GM12878 (cell line): Measurements from ENCODE around the gene TTC4. TPM values are rescaled to one million over a fixed set of nuclear protein-coding genes. Genes with fewer than 3 reads are reported as not detected.

Experiments
- ATAC-seq: fragments of 200-7000 bp; cut with Tn5 transposase; 3 replicates; pipeline ENCODE4 v1.9.1; 2020; ENCODE audit warnings: mild to moderate bottlenecking, moderate library complexity
- BruUV-seq: library from RNA; stranded (reverse); fragments of 400-500 nt; replicated peaks from 2 replicates; lab custom pipeline; 2021; lab: Mats Ljungman, UMichigan
- CTCF ChIA-PET: fragments of 300-600 bp; sonication (Branson Sonifier 250); formaldehyde crosslinking; extraction: SDS; loops from one replicate; lab custom pipeline; 2021; ENCODE audit warnings: inconsistent platforms; lab: Yijun Ruan, JAX
- POLR2A ChIA-PET: fragments of 350-600 bp; formaldehyde crosslinking; extraction: SDS; loops from one replicate; lab custom pipeline; 2021; ENCODE audit warnings: inconsistent platforms; lab: Charles Lee
- RAD21 ChIA-PET: fragments of 300-600 bp; sonication (Branson Sonifier 250); formaldehyde crosslinking; loops from one replicate; lab custom pipeline; 2023; ENCODE audit warnings: antibody characterized with exemption; ENCODE audit not compliant: unreplicated experiment; lab: Charles Lee
- SMC1A ChIA-PET: fragments of 300-600 bp; sonication (Branson Sonifier 250); formaldehyde crosslinking; loops from one replicate; lab custom pipeline; 2023; ENCODE audit not compliant: unreplicated experiment, uncharacterized antibody; lab: Charles Lee
- DNase-seq: peaks from one replicate; pipeline ENCODE4 v3.0.0-alpha.2; 2011; ENCODE audit warnings: low read depth, low spot score
- FAIRE-seq: peaks from 3 replicates; lab custom pipeline; 2011; peaks lifted over from hg19 to GRCh38; lab: Jason Lieb, UNC
- H2AFZ ChIP-seq: 2 replicates; pipeline ENCODE4 v1.6.0; 2011; ENCODE audit warnings: low read depth, low read length, control low read depth; ENCODE audit not compliant: control insufficient read depth
- H3K27ac ChIP-seq: 2 replicates; pipeline ENCODE4 v1.5.1; 2011; ENCODE audit warnings: control low read depth; ENCODE audit not compliant: control insufficient read depth, insufficient read depth
- H3K27me3 ChIP-seq, 2 experiments: replicated peaks in 1 of 2; 2 replicates each; pipeline versions ENCODE4 v1.6.0 to v1.6.1; 2011; ENCODE audit warnings: low read length in 1 of 2; ENCODE audit not compliant: control insufficient read depth in 2 of 2, insufficient read depth in 2 of 2
- H3K36me3 ChIP-seq, 2 experiments: 2 replicates each; pipeline ENCODE4 v1.5.1; 2011; ENCODE audit warnings: low read length in 1 of 2; ENCODE audit not compliant: control insufficient read depth in 2 of 2, insufficient read depth in 2 of 2
- H3K4me1 ChIP-seq: 2 replicates; pipeline ENCODE4 v1.6.1; 2011; ENCODE audit warnings: mild to moderate bottlenecking, low read length, moderate library complexity, mixed read lengths; ENCODE audit not compliant: control insufficient read depth, insufficient read depth
- H3K4me2 ChIP-seq: 2 replicates; pipeline ENCODE4 v1.6.0; 2011; ENCODE audit warnings: control low read depth; ENCODE audit not compliant: control insufficient read depth, insufficient read depth
- H3K4me3 ChIP-seq: fragments of 200-600 bp; sonication (generic); 2 replicates; pipeline ENCODE4 v1.5.1; 2016
- H3K79me2 ChIP-seq: 2 replicates; pipeline ENCODE4 v1.6.0; 2011; ENCODE audit warnings: low read length; ENCODE audit not compliant: control insufficient read depth, insufficient read depth
- H3K9ac ChIP-seq: 2 replicates; pipeline ENCODE4 v1.8.0; 2011; ENCODE audit warnings: low read length, control low read depth, mixed read lengths; ENCODE audit not compliant: control insufficient read depth, insufficient read depth
- H3K9me3 ChIP-seq: replicated peaks from 3 replicates; pipeline ENCODE4 v1.5.1; 2011; ENCODE audit warnings: mild to moderate bottlenecking, low read length; ENCODE audit not compliant: control insufficient read depth, insufficient read depth
- H4K20me1 ChIP-seq: 2 replicates; pipeline ENCODE4 v1.6.0; 2011; ENCODE audit not compliant: control insufficient read depth, insufficient read depth
- ASH2L ChIP-seq: fragments of 300-600, 200-600 bp; sonication (generic); IDR thresholded peaks from 2 replicates; pipeline ENCODE4 v1.6.1; 2017; ENCODE audit warnings: low read depth, mild to moderate bottlenecking, borderline replicate concordance
- BACH1 ChIP-seq: fragments of 450-650 bp; IDR thresholded peaks from 2 replicates; pipeline ENCODE4 v1.6.1; 2017; ENCODE audit warnings: mild to moderate bottlenecking, borderline replicate concordance
- BCL11A ChIP-seq: IDR thresholded peaks from 2 replicates; pipeline ENCODE4 v1.6.1; 2011; ENCODE audit warnings: low read depth, low read length
- CEBPZ ChIP-seq: fragments of 150-350 bp; IDR thresholded peaks from 2 replicates; pipeline ENCODE4 v1.6.1; 2016; ENCODE audit warnings: low read depth, low read length
- CHD1 ChIP-seq: IDR thresholded peaks from 2 replicates; pipeline ENCODE4 v1.6.1; 2012; ENCODE audit warnings: low read depth, low read length, improper control_type of control experiment
- DPF2 ChIP-seq: fragments of 450-650 bp; IDR thresholded peaks from 2 replicates; pipeline ENCODE4 v1.6.1; 2017; ENCODE audit warnings: mild to moderate bottlenecking
- GATAD2B ChIP-seq: fragments of 450-650 bp; conservative IDR thresholded peaks from 2 replicates; pipeline ENCODE4 v1.6.1; 2017; ENCODE audit warnings: low read depth, mild to moderate bottlenecking, moderate library complexity
- HDGF ChIP-seq: fragments of 450-650 bp; IDR thresholded peaks from 2 replicates; pipeline ENCODE4 v1.6.1; 2016; ENCODE audit warnings: antibody characterized with exemption
- KAT2A ChIP-seq: conservative IDR thresholded peaks from 2 replicates; pipeline ENCODE4 v1.6.1; 2011; ENCODE audit warnings: low read depth, low read length; ENCODE audit not compliant: control insufficient read depth
- MEF2B ChIP-seq: fragments of 450-650 bp; IDR thresholded peaks from 2 replicates; pipeline ENCODE4 v1.6.1; 2018; ENCODE audit warnings: mild to moderate bottlenecking, moderate library complexity; ENCODE audit not compliant: partially characterized antibody, poor library complexity, severe bottlenecking
- PAX5 ChIP-seq: IDR thresholded peaks from 2 replicates; pipeline ENCODE4 v1.6.1; 2011; ENCODE audit warnings: low read depth, low read length, borderline replicate concordance
- PAX8 ChIP-seq: fragments of 450-650 bp; IDR thresholded peaks from 2 replicates; pipeline ENCODE4 v1.6.1; 2017; ENCODE audit warnings: mild to moderate bottlenecking, moderate library complexity
- PRDM15 ChIP-seq: fragments of 450-650 bp; formaldehyde crosslinking; IDR thresholded peaks from 2 replicates; pipeline ENCODE4 v1.4.0; 2020; ENCODE audit warnings: mild to moderate bottlenecking, moderate library complexity
- RB1 ChIP-seq: fragments of 450-650 bp; formaldehyde crosslinking; IDR thresholded peaks from 2 replicates; pipeline ENCODE4 v1.6.1; 2017; ENCODE audit warnings: mild to moderate bottlenecking, borderline replicate concordance
- RELA ChIP-seq: fragments of 450-650 bp; IDR thresholded peaks from 2 replicates; pipeline ENCODE4 v1.8.0; 2014; ENCODE audit warnings: borderline replicate concordance; ENCODE audit not compliant: partially characterized antibody
- STAT1 ChIP-seq: fragments of 450-650 bp; conservative IDR thresholded peaks from 2 replicates; pipeline ENCODE4 v1.6.1; 2014; ENCODE audit warnings: antibody characterized with exemption, mild to moderate bottlenecking
- TAF1 ChIP-seq: IDR thresholded peaks from 2 replicates; pipeline ENCODE4 v1.6.1; 2011; ENCODE audit warnings: mild to moderate bottlenecking, low read depth, low read length, borderline replicate concordance
- TBL1XR1 ChIP-seq: IDR thresholded peaks from 2 replicates; pipeline ENCODE4 v1.6.1; 2012; ENCODE audit warnings: low read depth, low read length, improper control_type of control experiment
- YBX1 ChIP-seq: fragments of 450-650 bp; IDR thresholded peaks from 2 replicates; pipeline ENCODE4 v1.6.1; 2016; ENCODE audit warnings: antibody characterized with exemption
- ZNF207 ChIP-seq: fragments of 450-650 bp; IDR thresholded peaks from 2 replicates; pipeline ENCODE4 v1.6.1; 2014; ENCODE audit warnings: antibody characterized with exemption, mild to moderate bottlenecking, borderline replicate concordance
- WGBS: methylation state at CpG from one replicate; pipeline ENCODE4 v1.1.6; 2016; ENCODE audit warnings: low lambda C conversion rate; ENCODE audit not compliant: insufficient replicate concordance, insufficient coverage; ENCODE audit errors: missing lambda C conversion rate; 5-methylcytosine and 5-hydroxymethylcytosine counted together
- in situ Hi-C: fragments of 300-500 bp; cut with MboI; formaldehyde crosslinking; loops from 9 replicates; pipeline ENCODE4 v1.14.3; 2018; ENCODE audit warnings: mixed read lengths
- intact Hi-C: fragments of 100-400 bp; cut with micrococcal nuclease; formaldehyde crosslinking; loops from one replicate; pipeline ENCODE4 v1.14.2; 2022; ENCODE audit not compliant: unreplicated experiment
- polyA plus RNA-seq, 11 experiments: library from polyadenylated mRNA; depleted of rRNA in 4 of 11; unstranded in 6 of 11; stranded (reverse) in 5 of 11; fragments of >200 nt; fragmentation: Nextera tagmentation in 4 of 11; fragmentation: Illumina TruSeq in 1 of 11; extraction: Ambion mirVana in 4 of 11; extraction: Trizol in 1 of 11; gene quantifications; 1 replicate in 1 of 11; 2 replicates in 10 of 11; pipeline versions ENCODE4 v1.2.1 to v1.2.3, GENCODE V29; 2011 to 2016; ENCODE audit warnings: inconsistent platforms in 2 of 11, missing spikeins in 2 of 11, low read depth in 1 of 11
- total RNA-seq, 4 experiments: library from RNA; depleted of rRNA in 3 of 4; stranded (reverse); fragments of >200 nt in 3 of 4; fragmentation: Illumina TruSeq in 1 of 4; extraction: Trizol in 1 of 4; gene quantifications; 2 replicates each; pipeline versions ENCODE4 v1.2.1 to v1.2.3, GENCODE V29; 2013 to 2021

The TTC4 gene
- total and polyA plus RNA-seq, 10 of the 15 experiments (the other 5 are each of a cell fraction or from before 2014, with no cell fraction given), result 23.4 to 50.5 (median 36.0) TPM

DNA sequence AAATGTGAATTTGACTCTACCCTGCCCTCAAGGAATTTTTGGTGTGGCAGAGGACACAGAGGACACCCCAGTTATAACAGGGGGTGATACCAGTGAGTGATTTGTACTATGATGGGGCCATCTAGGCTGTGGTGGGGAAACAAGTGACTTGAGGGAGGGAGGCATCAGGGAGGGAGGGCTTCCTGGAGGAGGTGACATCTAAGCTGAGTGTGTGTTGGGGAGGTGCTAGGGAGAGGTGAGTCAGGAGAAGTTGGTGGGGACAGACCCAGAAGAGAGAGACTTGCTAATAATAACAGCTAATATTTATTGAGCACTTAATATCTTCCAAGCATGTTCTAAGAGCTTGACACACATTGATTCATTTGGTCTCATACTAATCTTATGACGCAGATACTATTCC lies 19.9 kb upstream of the TTC4 start:
- FAIRE-seq, result no peak
- no peak for ATAC-seq
- 35% methylated on average over 1 of the region's 1 CpG for WGBS

More for the DNA sequence above, 19.9 kb upstream of the TTC4 start:
- in situ Hi-C loops (no loop called here), intact Hi-C loops (no loop called here)
- ChIA-PET POLR2A (no interaction called here), SMC1A (no interaction called here), RAD21 (no interaction called here), CTCF (no interaction called here)
- H3K4me1 ChIP-seq, result no peaks in the 10 kb centered on the region
- no peak for DNase-seq
- no peaks in the 10 kb centered on the region for H3K79me2 ChIP-seq
- no peak overlapping the region for H3K27ac ChIP-seq
- TF ChIP-seq TBL1XR1 (no peak), PAX8 (no peak), TAF1 (no peak), BCL11A (no peak), PRDM15 (no peak), RB1 (no peak), CHD1 (no peak), YBX1 (no peak), HDGF (no peak), DPF2 (no peak), STAT1 (no peak), RELA (no peak), CEBPZ (no peak), ASH2L (no peak), GATAD2B (no peak), PAX5 (no peak), MEF2B (no peak), ZNF207 (no peak), KAT2A (no peak), BACH1 (no peak)
- H3K27me3 ChIP-seq, result peaks cover 2 to 3% of the 10 kb centered on the region in 2 experiments; a peak in 3 of 4 replicates
- H2AFZ ChIP-seq, result no peak overlapping the region
- H3K9me3 ChIP-seq, result no peaks in the 10 kb centered on the region
- H3K4me3 ChIP-seq, result no peak overlapping the region
- H4K20me1 ChIP-seq, result no peaks in the 10 kb centered on the region
- no peaks in the 10 kb centered on the region for H3K36me3 ChIP-seq
- no peak overlapping the region for H3K9ac ChIP-seq
- no TSS peak for BruUV-seq
- H3K4me2 ChIP-seq, result no peak overlapping the region
